Cardiac muscle cell (in vitro differentiated cells and primary cell): ENCODE results near the gene ZKSCAN4. TPM values are rescaled to one million over a fixed set of nuclear protein-coding genes. Genes with fewer than 3 reads are reported as not detected.

Experiments used
- DNase-seq, 2 donors: peaks; one replicate each; pipeline versions ENCODE4 v3.0.0 to v3.0.0-alpha.2; 2010 to 2017; ENCODE audit warnings: low read depth in 1 of 2, low spot score in 1 of 2
- H3K27ac ChIP-seq: fragments of 200-600 bp; sonication (generic); 2 replicates; pipeline ENCODE4 v1.5.1; 2016
- H3K27me3 ChIP-seq: fragments of 200-600 bp; sonication (generic); 2 replicates; pipeline ENCODE4 v1.6.0; 2016; ENCODE audit warnings: control low read depth
- H3K36me3 ChIP-seq: fragments of 200-600 bp; sonication (generic); 2 replicates; pipeline ENCODE4 v1.5.1; 2016; ENCODE audit warnings: control low read depth
- H3K4me1 ChIP-seq: fragments of 200-600 bp; sonication (generic); 2 replicates; pipeline ENCODE4 v1.8.1; 2017; ENCODE audit warnings: low read depth, mild to moderate bottlenecking, mixed run types
- H3K4me3 ChIP-seq: fragments of 200-600 bp; sonication (generic); 2 replicates; pipeline ENCODE4 v1.5.1; 2016; ENCODE audit warnings: mild to moderate bottlenecking
- H3K9me3 ChIP-seq: fragments of 200-600 bp; sonication (generic); 2 replicates; pipeline ENCODE4 v1.5.1; 2017; ENCODE audit warnings: low read depth, mild to moderate bottlenecking, control low read depth
- CTCF ChIP-seq: IDR thresholded peaks from 2 replicates; pipeline ENCODE4 v1.5.1; 2012; ENCODE audit warnings: low read depth, mild to moderate bottlenecking, low read length
- polyA plus RNA-seq: library from polyadenylated mRNA; unstranded; fragments of >200 nt; fragmentation: Nextera tagmentation; extraction: Ambion mirVana; gene quantifications from 2 replicates; pipeline ENCODE4 v1.2.1, GENCODE V29; 2016
- total RNA-seq: library from RNA; depleted of rRNA; stranded (reverse); fragments of >200 nt; gene quantifications from 2 replicates; pipeline ENCODE4 v1.2.3, GENCODE V29; 2016

Gene ZKSCAN4
- total and polyA plus RNA-seq, 2 experiments from 2014 or later: 7.1 to 7.9 TPM

GRCh38 chr6:28248916-28249315 lies 3.2 kb downstream of the ZKSCAN4 start:
- Histone ChIP-seq H3K4me1 (peaks cover 12% of the 10 kb centered on the region), H3K9me3 (no peaks in the 10 kb centered on the region), H3K27ac (no peak overlapping the region), H3K4me3 (no peak overlapping the region), H3K36me3 (peaks cover 18% of the 10 kb centered on the region), H3K27me3 (no peaks in the 10 kb centered on the region)
- no peak for TF ChIP-seq CTCF
- no peak for DNase-seq

- Histone ChIP-seq H3K36me3 (peaks cover 18% of the 10 kb centered on the region), H3K9me3 (no peaks in the 10 kb centered on the region), H3K4me3 (no peak overlapping the region), H3K27me3 (no peaks in the 10 kb centered on the region), H3K4me1 (no peaks in the 10 kb centered on the region), H3K27ac (no peak overlapping the region)
- no peak for TF ChIP-seq CTCF
- no peak for DNase-seq
Observed at GRCh38 chr6:28245206-28245941, 6.7 kb downstream of the ZKSCAN4 start.

- no peak for TF ChIP-seq CTCF
- Histone ChIP-seq H3K36me3 (peaks cover 15% of the 10 kb centered on the region), H3K9me3 (no peaks in the 10 kb centered on the region), H3K4me1 (no peaks in the 10 kb centered on the region), H3K27ac (no peak overlapping the region), H3K4me3 (no peak overlapping the region), H3K27me3 (no peaks in the 10 kb centered on the region)
- DNase-seq: no peak
Observed at GRCh38 chr6:28243946-28244345, 8.1 kb downstream of the ZKSCAN4 start.

GRCh38 chr6:28240471-28240870 lies 11.6 kb downstream of the ZKSCAN4 start:
- DNase-seq: no peak
- Histone ChIP-seq H3K4me3 (no peak overlapping the region), H3K27me3 (no peaks in the 10 kb centered on the region), H3K4me1 (no peaks in the 10 kb centered on the region), H3K36me3 (peaks cover 6% of the 10 kb centered on the region), H3K9me3 (no peaks in the 10 kb centered on the region), H3K27ac (no peak overlapping the region)
- TF ChIP-seq CTCF: no peak

GRCh38 chr6:28239636-28240035 lies 12.4 kb downstream of the ZKSCAN4 start:
- no peak for TF ChIP-seq CTCF
- H3K27me3 ChIP-seq: no peaks in the 10 kb centered on the region
- no peak for DNase-seq
- H3K9me3 ChIP-seq: no peaks in the 10 kb centered on the region
- H3K4me3 ChIP-seq: no peak overlapping the region
- H3K36me3 ChIP-seq: peaks cover 6% of the 10 kb centered on the region
- H3K27ac ChIP-seq: no peak overlapping the region
- no peaks in the 10 kb centered on the region for H3K4me1 ChIP-seq
